AG10803 (cell line): Measurements from ENCODE around the gene PLEKHA8.

Experiments used
- DNase-seq: peaks from one replicate; pipeline ENCODE4 v3.0.0; 2010; ENCODE audit warnings: low read depth
- H3K4me3 ChIP-seq: 2 replicates; pipeline ENCODE4 v1.5.1; 2011; ENCODE audit warnings: mild to moderate bottlenecking, low read length, control low read depth
- CTCF ChIP-seq: conservative IDR thresholded peaks from 2 replicates; pipeline ENCODE4 v1.5.1; 2011; ENCODE audit warnings: mild to moderate bottlenecking, low read length, control low read depth, inconsistent platforms

The PLEKHA8 gene

GRCh38 chr7:30040938-30041337, 12.7 kb downstream of the PLEKHA8 start:
- H3K4me3 ChIP-seq, result no peak overlapping the region
- DNase-seq, result peak; percentile 22
- TF ChIP-seq CTCF, result no peak

GRCh38 chr7:30041526-30042269, 13.5 kb downstream of the PLEKHA8 start:
- H3K4me3 ChIP-seq, result no peak overlapping the region
- peak; percentile 59 for DNase-seq
- TF ChIP-seq CTCF, result no peak

- no peak for TF ChIP-seq CTCF
- H3K4me3 ChIP-seq, result no peak overlapping the region
- no peak for DNase-seq
Measured at GRCh38 chr7:30046127-30046770, 18.0 kb downstream of the PLEKHA8 start.

GRCh38 chr7:30047124-30047523, 18.9 kb downstream of the PLEKHA8 start:
- TF ChIP-seq CTCF, result no peak
- DNase-seq, result no peak

GRCh38 chr7:30048582-30048981, 20.4 kb downstream of the PLEKHA8 start:
- TF ChIP-seq CTCF, result no peak
- no peak for DNase-seq
- H3K4me3 ChIP-seq, result no peak overlapping the region

More at GRCh38 chr7:30047124-30047523, 18.9 kb downstream of the PLEKHA8 start:
- no peak overlapping the region for H3K4me3 ChIP-seq

- no peak overlapping the region for H3K4me3 ChIP-seq
- no peak for DNase-seq
- no peak for TF ChIP-seq CTCF
Measured at GRCh38 chr7:30049173-30049572, 21.0 kb downstream of the PLEKHA8 start.

DNA sequence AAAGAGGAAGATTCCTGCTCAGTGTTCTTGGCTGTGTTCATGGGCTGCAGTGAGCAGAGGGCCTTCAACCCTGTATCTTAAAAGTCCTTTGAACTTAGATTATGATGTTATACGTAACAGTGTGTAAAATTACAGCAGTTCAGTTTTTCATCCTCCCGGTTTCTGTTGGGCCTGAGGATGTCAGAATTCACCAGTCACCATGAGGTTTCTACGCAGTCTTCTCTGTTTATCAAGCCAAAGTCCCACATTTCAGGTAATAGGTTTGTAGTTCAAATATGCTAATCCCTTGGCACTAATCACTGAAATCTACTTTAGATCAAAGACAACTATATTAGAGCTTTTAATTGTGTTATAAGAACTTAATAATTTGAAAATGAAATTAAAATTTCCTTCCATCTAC, 24.9 kb downstream of the PLEKHA8 start:
- DNase-seq, result no peak
- no peak for TF ChIP-seq CTCF
- no peak overlapping the region for H3K4me3 ChIP-seq
